ENCODE measurements around the gene ALAS1. TPM values are rescaled to one million over a fixed set of nuclear protein-coding genes. Genes with fewer than 3 reads are reported as not detected.

Gene ALAS1
- total and polyA plus RNA-seq, 9 of the 15 experiments (the other 6 are each of a cell fraction or from before 2014, with no cell fraction given) = 21.4 to 49.5 (median 34.4) TPM

GRCh38 chr3:52248816-52249547 is 51.0 kb downstream of the ALAS1 start:
- H4K20me1 ChIP-seq (replicated peaks; ENCODE audit: control insufficient read depth, insufficient read depth, low read length) = 0 out of 2 replicates have a peak, but pooled peaks cover 6% of the 10 kb centered on the region
- no TSS peak for BruUV-seq (replicated peaks)
- ATAC-seq (no peak), FAIRE-seq (no peak), DNase-seq (ENCODE audit: extremely low read depth in 1 of 4, low spot score in 3 of 4) (peak in 2 of 4 experiments; percentile 25 to 27)
- no peaks in the 10 kb centered on the region for H3K79me2 ChIP-seq (ENCODE audit: control insufficient read depth, insufficient read depth, low read length)
- 0 out of 2 replicates have a peak, but pooled peaks have one; percentile 28 for TF ChIP-seq POLR2G (IDR thresholded peaks at IDR 0.05; ENCODE audit: low read depth, low read length)
- TF ChIP-seq HDAC2 (IDR thresholded peaks at IDR 0.05) = no peak
- TF ChIP-seq NFATC3 (IDR thresholded peaks at IDR 0.05) = no peak
- TF ChIP-seq KDM1A (IDR thresholded peaks at IDR 0.05) = peak; percentile 55 to 66; a peak in 2 of 4 replicates
- TF ChIP-seq CSDE1 (IDR thresholded peaks at IDR 0.05) = peak in 1 of 2 experiments; percentile 52; a peak in 1 of 4 replicates
- TF ChIP-seq FOXM1 (IDR thresholded peaks at IDR 0.05; ENCODE audit: low read depth) = no peak
- TF ChIP-seq FOXM1 (CRISPR knock-in tag; IDR thresholded peaks at IDR 0.05; ENCODE audit: low read depth) = no peak
- peak; percentile 94 for TF ChIP-seq RFX1 (IDR thresholded peaks at IDR 0.05)
- TF ChIP-seq CREBBP (IDR thresholded peaks at IDR 0.05; ENCODE audit: low read depth, low read length) = no peak
- peak in 1 of 2 experiments; percentile 54; a peak in 1 of 4 replicates for TF ChIP-seq RCOR1 (IDR thresholded peaks at IDR 0.05; ENCODE audit: borderline replicate concordance in 1 of 2, low read depth in 2 of 2, low read length in 2 of 2)
- TF ChIP-seq BMI1 (IDR thresholded peaks at IDR 0.05; ENCODE audit: low read length) = 0 out of 2 replicates have a peak, but pooled peaks have one; percentile 43
- no peak for TF ChIP-seq SRSF7 (optimal IDR thresholded peaks at IDR 0.05; ENCODE audit: low read depth, low read length)
- TF ChIP-seq MTA2 (IDR thresholded peaks at IDR 0.05; ENCODE audit: low read depth) = no peak
- TF ChIP-seq RB1 (IDR thresholded peaks at IDR 0.05; ENCODE audit: low read depth) = no peak
- TF ChIP-seq NFIC (IDR thresholded peaks at IDR 0.05) = peak; percentile 90
- peak; percentile 62; the same call in 1 of the 2 replicates for TF ChIP-seq CTBP1 (IDR thresholded peaks at IDR 0.05; ENCODE audit: borderline replicate concordance)
- no peak for TF ChIP-seq TSC22D4 (tag; IDR thresholded peaks at IDR 0.05)
- TF ChIP-seq NRF1 (conservative IDR thresholded peaks at IDR 0.05 in 1 of 2, IDR thresholded peaks at IDR 0.05 in 1 of 2) = no peak
- TF ChIP-seq POLR2AphosphoS5 (IDR thresholded peaks at IDR 0.05; ENCODE audit: control insufficient read depth, insufficient read depth, low read depth, low read length) = 0 out of 2 replicates have a peak, but pooled peaks have one; percentile 14
- H3K9me3 ChIP-seq (replicated peaks; ENCODE audit: control insufficient read depth, insufficient read depth, low read depth, low read length) = no peaks in the 10 kb centered on the region
- peaks cover 36% of the 10 kb centered on the region; the same call in 2 of the 3 replicates for H3K36me3 ChIP-seq (ENCODE audit: control insufficient read depth, insufficient read depth, low read length)
- ChIA-PET CTCF (ENCODE audit: low intra/inter-chr PET ratio) (no interaction called here), POLR2A (interaction anchor here (0.6 to 1.9 kb wide), 10 partner anchors 9 to 113 kb away, joined by 3 to 10 read pairs (median 4); no protein-coding TSS in a partner anchor)
- no peak overlapping the region for H2AFZ ChIP-seq (ENCODE audit: low read depth, low read length)
- no peaks in the 10 kb centered on the region for H3K9me1 ChIP-seq (ENCODE audit: control insufficient read depth, insufficient read depth, low read length)
- no peak overlapping the region for H3K4me3 ChIP-seq
- WGBS (ENCODE audit: insufficient coverage, low coverage, missing lambda C conversion rate) = 57% methylated on average over 8 of the region's 10 CpGs
- H3K4me2 ChIP-seq (ENCODE audit: insufficient read depth, low read length) = no peak overlapping the region
- in situ Hi-C loops (cut with MboI) = no loop called here
- intact Hi-C loops (cut with micrococcal nuclease) = no loop called here
- no peaks in the 10 kb centered on the region for H3K27me3 ChIP-seq (ENCODE audit: control insufficient read depth in 2 of 2, insufficient read depth in 2 of 2, low read length in 2 of 2)
- peaks cover 11 to 21% of the 10 kb centered on the region in 2 experiments; a peak in 4 of 5 replicates for H3K4me1 ChIP-seq (replicated peaks in 1 of 2; ENCODE audit: control insufficient read depth in 2 of 2, insufficient read depth in 2 of 2, low read length in 2 of 2)
- H3K9ac ChIP-seq (ENCODE audit: insufficient read depth in 1 of 2, low read depth in 2 of 2, low read length in 2 of 2) = no peak overlapping the region
- H3K27ac ChIP-seq (ENCODE audit: extremely low read depth, low read depth, low read length) = no peak overlapping the region

All from K562 (cell line).